ENCODE measurements around the gene AQP9.

The AQP9 gene

DNA sequence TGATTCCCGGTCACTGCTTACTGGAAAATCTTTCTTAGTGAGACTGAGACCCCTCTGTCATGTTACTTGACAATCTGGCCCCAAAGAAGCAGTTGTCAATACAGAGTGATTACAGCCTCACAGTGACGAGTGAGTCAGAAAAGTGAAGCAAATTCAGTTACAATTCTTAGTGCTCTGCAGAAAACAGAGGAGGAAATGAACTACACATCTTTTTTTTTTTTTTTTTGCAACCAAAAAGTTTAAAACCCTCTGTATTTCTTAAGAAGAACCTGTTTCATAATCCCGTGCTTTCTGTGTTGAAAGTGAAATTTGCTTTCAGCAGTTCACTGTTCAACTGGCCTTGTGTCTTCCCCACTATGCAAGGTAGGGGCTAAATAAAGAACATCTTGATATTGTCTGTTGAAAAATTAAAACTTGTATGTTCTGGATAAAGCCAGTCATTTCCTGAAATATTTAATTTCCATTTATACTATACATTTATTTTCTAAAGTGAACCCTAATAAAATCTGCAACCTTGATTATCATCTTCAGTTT is 1.9 kb downstream of the AQP9 start:
- DNase-seq (ENCODE audit: low read depth in 2 of 2), result no peak

GRCh38 chr15:58141894-58142293 is 3.7 kb downstream of the AQP9 start:
- no peak for DNase-seq (ENCODE audit: low read depth in 2 of 2)

DNA sequence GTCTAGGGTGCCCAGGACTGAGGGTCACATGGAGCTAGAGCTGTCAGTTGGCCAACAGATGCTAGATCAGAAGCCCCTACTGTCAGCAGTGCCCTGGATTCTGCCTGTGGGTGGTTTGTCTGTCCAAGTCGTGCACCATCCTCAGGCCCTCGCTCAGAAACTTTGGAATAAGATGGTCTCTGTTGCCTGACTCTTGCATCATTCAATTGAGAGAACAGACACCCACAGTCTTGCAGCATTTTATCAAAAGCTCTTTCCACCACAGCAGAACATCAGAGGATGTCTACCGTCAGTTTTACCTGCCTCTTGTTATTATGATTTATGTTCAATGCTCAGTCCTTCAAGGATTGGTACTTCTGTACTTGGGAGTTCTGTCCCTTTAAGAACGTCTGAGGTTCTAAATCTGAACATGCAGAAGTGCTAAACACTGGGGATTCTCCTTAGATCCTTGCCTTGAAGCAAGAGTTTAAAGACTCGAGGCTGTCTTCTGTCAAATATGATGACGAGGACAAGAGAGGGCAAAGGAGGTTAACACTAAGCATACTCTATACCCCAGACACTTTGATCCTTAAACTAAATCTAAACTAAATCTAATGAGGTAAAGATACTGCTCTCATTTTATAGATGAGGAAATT is 4.8 kb downstream of the AQP9 start:
- no peak for DNase-seq (ENCODE audit: low read depth in 2 of 2)

- no peak for DNase-seq (ENCODE audit: low read depth in 2 of 2)
These were observed 7.4 kb downstream of the AQP9 start for GRCh38 chr15:58145606-58146005.

- DNase-seq (ENCODE audit: low read depth in 2 of 2), result no peak
These were observed 8.0 kb downstream of the AQP9 start for GRCh38 chr15:58146211-58146610.

DNA sequence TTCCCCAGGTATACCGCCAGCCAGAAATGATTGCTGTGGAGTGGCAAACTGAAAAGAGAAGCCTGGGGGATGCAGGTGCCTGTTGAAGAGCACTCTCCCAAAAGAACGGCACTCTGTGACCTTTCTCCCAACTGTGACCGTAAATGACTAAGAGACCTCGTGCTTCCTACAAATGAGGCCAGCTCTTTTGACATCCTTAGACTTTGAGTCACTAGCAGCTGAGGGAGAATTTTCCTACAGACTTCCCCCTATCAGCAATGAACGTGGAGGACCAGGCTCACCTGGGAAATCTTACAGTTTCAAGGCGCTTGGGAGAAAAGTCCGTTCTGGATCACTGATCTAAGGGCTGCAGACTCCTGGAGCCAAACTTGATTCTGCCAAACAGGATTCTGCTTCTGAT is 8.6 kb downstream of the AQP9 start:
- DNase-seq (ENCODE audit: low read depth in 2 of 2), result no peak

- DNase-seq (ENCODE audit: low read depth in 2 of 2), result no peak
These were observed 9.0 kb downstream of the AQP9 start for GRCh38 chr15:58147171-58147611.

GRCh38 chr15:58148120-58148519 is 9.9 kb downstream of the AQP9 start:
- DNase-seq (ENCODE audit: low read depth in 2 of 2), result no peak

DNA sequence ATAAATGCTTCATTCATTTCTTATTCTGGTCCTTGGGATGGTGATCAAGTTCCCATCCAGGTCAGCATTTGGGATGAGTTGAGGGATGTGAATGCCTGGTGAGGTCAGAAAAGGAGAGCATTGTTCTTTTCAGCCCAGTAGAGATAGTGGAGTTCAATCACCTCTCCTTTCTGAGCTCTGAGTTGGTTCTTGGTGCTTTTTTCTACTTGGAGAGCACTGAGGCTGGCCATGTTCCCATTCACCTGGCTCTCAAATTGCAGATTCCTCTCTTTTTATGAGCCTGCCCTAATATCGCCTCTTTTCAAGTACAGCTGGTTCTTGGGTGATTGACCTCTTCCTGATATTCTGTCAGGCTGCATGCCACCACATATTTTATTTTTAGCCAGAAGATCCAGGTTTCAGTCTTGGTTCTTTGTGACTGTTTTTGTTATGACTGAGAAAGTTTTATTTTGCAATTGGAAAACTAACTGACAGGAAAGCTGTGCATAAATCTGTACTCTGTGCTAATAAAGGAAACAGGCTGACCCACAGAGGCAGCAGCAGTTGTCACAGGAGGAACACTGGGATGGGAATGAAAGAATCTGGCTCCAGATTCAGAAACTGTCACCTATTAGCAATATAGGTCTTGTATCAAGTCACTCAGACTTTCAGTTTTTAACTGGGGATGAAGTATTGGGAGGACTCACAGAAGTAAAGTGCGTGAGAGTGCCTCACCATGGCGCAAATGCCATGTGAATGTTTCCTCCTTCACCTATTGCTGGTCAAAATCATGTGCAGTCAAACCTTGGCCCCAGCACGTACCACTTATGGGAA is 10.7 kb downstream of the AQP9 start:
- no peak for DNase-seq (ENCODE audit: low read depth in 2 of 2)

DNA sequence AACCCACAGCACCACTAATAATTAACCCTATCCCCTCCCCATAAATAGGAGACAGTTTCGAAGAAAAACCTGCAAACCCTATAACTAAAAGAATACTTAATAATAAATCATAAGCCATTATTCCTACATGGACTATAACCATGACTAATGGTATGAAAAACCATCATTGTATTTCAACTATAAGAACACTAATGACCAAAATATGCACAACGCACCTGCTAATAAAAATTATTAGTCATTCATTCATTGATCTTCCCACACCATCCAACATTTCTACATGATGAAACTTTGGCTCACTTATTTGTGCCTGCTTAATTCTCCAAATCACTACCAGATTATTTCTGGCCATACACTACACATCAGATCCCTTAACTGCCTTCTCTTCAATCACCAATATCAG is 16.6 kb downstream of the AQP9 start:
- DNase-seq (ENCODE audit: low read depth in 2 of 2), result no peak

DNA sequence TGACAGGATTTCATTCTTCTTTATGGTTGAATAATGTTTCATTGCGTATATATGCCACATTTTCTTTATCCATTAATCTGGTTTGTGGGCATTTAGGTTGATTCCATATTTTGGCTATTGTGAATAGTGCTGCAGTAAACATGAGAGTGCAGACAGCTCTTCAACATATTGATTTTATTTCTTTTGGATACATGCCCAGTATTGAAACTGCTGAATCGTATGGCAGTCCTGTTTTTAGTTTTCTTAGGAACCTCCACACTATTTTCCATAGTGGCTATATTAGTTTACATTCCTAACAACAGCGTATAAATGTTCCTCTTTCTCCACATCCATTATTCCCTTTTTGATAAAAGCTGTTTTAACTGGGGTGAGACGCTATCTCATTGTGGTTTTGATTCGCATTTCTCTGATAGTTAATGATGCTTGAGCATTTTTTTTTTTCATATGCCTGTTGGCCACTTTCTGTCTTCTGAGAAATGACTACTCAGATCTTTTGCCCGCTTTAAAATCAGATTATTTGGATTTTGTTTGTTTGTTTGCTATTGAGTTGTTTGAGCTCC is 21.7 kb downstream of the AQP9 start:
- DNase-seq (ENCODE audit: low read depth in 2 of 2), result no peak

- no peak for DNase-seq (ENCODE audit: low read depth in 2 of 2)
These were observed 23.3 kb downstream of the AQP9 start for GRCh38 chr15:58161436-58161930.

DNA sequence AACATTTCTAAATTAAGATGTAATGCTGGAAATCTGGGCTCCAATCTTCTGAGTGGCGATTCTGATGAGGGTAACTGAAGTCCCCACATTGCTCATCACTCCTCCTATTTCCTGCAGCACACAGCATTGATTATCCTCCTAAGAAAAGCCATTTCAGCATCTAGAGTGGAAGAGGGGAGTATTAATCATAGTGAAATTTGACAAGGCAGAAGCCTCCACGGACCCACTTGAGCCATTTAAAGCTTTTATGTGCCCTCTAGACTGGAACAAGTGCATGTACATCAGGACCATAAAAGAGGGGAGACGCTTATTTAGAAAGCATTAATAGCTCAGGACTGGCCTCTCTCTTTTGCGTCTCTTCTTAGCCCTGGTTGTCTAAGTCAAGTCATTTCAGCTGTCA is 25.8 kb downstream of the AQP9 start:
- DNase-seq (ENCODE audit: low read depth in 2 of 2), result no peak

GRCh38 chr15:58164926-58165325 is 26.7 kb downstream of the AQP9 start:
- no peak for DNase-seq (ENCODE audit: low read depth in 2 of 2)

- no peak for DNase-seq (ENCODE audit: low read depth in 2 of 2)
These were observed 27.5 kb downstream of the AQP9 start for GRCh38 chr15:58165661-58166060.

- DNase-seq (ENCODE audit: low read depth in 2 of 2), result no peak
These were observed 29.0 kb downstream of the AQP9 start for GRCh38 chr15:58167095-58167691.

GRCh38 chr15:58169934-58170333 is 31.8 kb downstream of the AQP9 start:
- no peak for DNase-seq (ENCODE audit: low read depth in 2 of 2)

GRCh38 chr15:58171476-58172061 is 33.4 kb downstream of the AQP9 start:
- no peak for DNase-seq (ENCODE audit: low read depth in 2 of 2)

- DNase-seq (ENCODE audit: low read depth in 2 of 2), result no peak
These were observed 36.5 kb downstream of the AQP9 start for GRCh38 chr15:58174709-58175108.

DNA sequence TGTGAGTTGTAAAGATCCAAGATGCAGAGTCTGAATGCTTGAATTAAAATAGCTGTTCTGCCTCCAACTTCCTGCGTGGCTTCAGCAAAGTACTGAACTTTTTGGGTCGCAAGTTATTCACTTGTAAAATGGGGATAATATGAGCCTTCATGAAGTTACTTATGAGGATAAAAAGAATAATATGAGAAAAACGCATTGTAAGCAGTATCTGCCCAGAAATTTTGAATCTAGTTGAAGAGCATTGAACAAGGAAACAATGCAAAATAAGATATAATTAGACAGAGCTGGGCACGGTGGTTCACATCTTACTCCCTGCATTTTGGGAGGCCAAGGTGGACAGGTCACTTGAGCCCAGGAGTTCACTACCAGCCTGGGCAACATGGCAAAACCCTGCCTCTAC is 37.8 kb downstream of the AQP9 start:
- DNase-seq (ENCODE audit: low read depth in 2 of 2), result no peak

- no peak for DNase-seq (ENCODE audit: low read depth in 2 of 2)
These were observed 40.5 kb downstream of the AQP9 start for GRCh38 chr15:58178668-58179067.

GRCh38 chr15:58179206-58179605 is 41.0 kb downstream of the AQP9 start:
- DNase-seq (ENCODE audit: low read depth in 2 of 2), result no peak
